SK-N-MC (cell line): Measurements from ENCODE around the gene FOS.
"Not testable (repeated sequence)": the region's sequence is repeated elsewhere in the genome, so short reads cannot be mapped to it uniquely, and the experiment has no call there.

Source experiments
- DNase-seq: peaks from one replicate; pipeline ENCODE4 v3.0.0-alpha.2; 2011; ENCODE audit warnings: low read depth, low spot score
- H3K27ac ChIP-seq: fragments of 200-600 bp; sonication (generic); 2 replicates; pipeline ENCODE4 v1.5.1; 2016; ENCODE audit warnings: mixed run types
- H3K36me3 ChIP-seq: fragments of 200-600 bp; sonication (generic); 2 replicates; pipeline ENCODE4 v1.6.1; 2017; ENCODE audit warnings: antibody characterized with exemption, low read length, mixed read lengths; ENCODE audit not compliant: insufficient read depth
- H3K4me3 ChIP-seq: fragments of 200-600 bp; sonication (generic); 2 replicates; pipeline ENCODE4 v1.5.1; 2016
- H3K9ac ChIP-seq: fragments of 200-600 bp; sonication (generic); 2 replicates; pipeline ENCODE4 v1.8.0; 2017; ENCODE audit warnings: mixed run types, mixed read lengths; ENCODE audit not compliant: insufficient read length
- H3K9me3 ChIP-seq: fragments of 200-600 bp; sonication (generic); 2 replicates; pipeline ENCODE4 v1.6.1; 2017; ENCODE audit warnings: low read depth, mild to moderate bottlenecking, antibody characterized with exemption, low read length, moderate library complexity, mixed read lengths
- EZH2 ChIP-seq: fragments of 200-600 bp; sonication (generic); IDR thresholded peaks from one replicate; pipeline ENCODE4 v1.6.1; 2017; ENCODE audit warnings: antibody characterized with exemption
- FOXP2 ChIP-seq: optimal IDR thresholded peaks from 2 replicates; pipeline ENCODE3; 2011; ENCODE audit warnings: mild to moderate bottlenecking, moderate library complexity; ENCODE audit not compliant: insufficient read depth; ENCODE audit errors: extremely low read length, control extremely low read depth
- POLR2AphosphoS5 ChIP-seq: IDR thresholded peaks from 2 replicates; pipeline ENCODE4 v1.6.1; 2012; ENCODE audit warnings: mild to moderate bottlenecking, low read depth, low read length, borderline replicate concordance

The FOS gene

GRCh38 chr14:75278422-75279152, at the start of gene FOS:
Gene FOS (plus strand): TSS chr14:75278828. CDS start chr14:75278983, 155 bp downstream.
- no peak for DNase-seq
- Histone ChIP-seq H3K9me3 (no peaks in the 10 kb centered on the region), H3K9ac (peak within 1 kb of the TSS; percentile 86), H3K36me3 (peaks cover 30% of the 10 kb centered on the region), H3K4me3 (peak within 1 kb of the TSS; percentile 98), H3K27ac (peak within 1 kb of the TSS; percentile 94)
- TF ChIP-seq FOXP2, result no peak
- peak; percentile 99 for TF ChIP-seq POLR2AphosphoS5

GRCh38 chr14:75229661-75230139, 48.9 kb upstream of the FOS start:
- H3K27ac ChIP-seq, result peak overlapping the region; percentile 99
- no peaks in the 10 kb centered on the region for H3K36me3 ChIP-seq
- H3K9me3 ChIP-seq, result no peaks in the 10 kb centered on the region
- DNase-seq, result no peak
- H3K4me3 ChIP-seq, result peak overlapping the region; percentile 62; the same call in 1 of the 2 replicates
- H3K9ac ChIP-seq, result peak overlapping the region; percentile 62
- TF ChIP-seq EZH2, result no peak

DNA sequence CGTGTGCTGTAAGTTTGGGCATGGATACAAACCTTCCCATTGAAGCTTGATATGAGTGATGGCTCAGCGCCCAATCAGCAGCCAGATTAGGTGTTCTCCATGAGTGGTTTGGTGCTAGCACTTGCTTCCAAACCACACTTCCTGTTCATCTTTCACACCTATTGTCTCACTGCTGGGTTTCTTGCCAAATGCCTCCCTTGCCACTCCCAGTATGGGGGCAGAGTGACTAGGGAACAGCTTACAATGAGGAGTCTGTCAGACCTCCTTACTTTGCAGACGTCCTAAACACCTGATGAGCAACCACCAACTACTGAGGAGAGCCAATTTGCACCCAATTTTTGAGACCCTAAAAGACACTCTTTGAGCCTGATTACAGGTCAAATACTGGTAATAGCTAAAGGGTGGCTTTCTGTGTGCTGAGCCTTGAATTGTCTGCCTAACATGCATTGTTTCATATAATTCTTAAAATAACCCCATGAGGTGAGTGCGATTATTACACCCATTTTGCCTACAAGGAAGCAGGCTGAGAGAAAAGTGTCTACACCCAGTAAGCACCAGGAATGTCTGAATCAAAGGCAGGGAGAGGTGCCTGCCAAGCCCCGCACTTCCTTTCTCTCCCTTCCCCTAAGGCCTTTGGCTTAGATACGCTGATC, 48.4 kb upstream of the FOS start:
- no peaks in the 10 kb centered on the region for H3K36me3 ChIP-seq
- H3K27ac ChIP-seq, result peak overlapping the region; percentile 99
- no peak for TF ChIP-seq EZH2
- peak; percentile 29 for TF ChIP-seq FOXP2
- H3K9me3 ChIP-seq, result no peaks in the 10 kb centered on the region
- peak overlapping the region; percentile 62 for H3K9ac ChIP-seq
- peak; percentile 93 for DNase-seq
- peak overlapping the region; percentile 62 for H3K4me3 ChIP-seq

DNA sequence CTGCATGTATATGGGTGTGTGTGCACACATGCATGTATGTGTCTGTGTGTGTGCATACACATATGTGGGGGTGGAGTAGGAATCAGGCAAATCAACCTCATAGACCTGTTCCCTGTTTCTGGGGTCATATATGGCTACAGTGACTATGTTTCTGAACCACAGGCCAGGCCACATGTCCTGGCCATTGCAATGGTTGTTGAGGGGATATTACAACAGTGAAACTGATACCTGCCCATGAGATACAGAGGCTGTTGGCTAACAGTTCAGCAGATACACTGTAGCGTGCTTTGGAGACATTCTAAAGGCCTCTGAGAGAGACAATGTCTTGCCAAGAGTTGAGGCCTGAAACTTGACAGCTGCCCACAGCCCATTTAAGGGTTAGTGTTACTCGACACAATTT, 47.3 kb upstream of the FOS start:
- Histone ChIP-seq H3K9ac (no peak overlapping the region), H3K4me3 (no peak overlapping the region), H3K27ac (peak overlapping the region; percentile 99), H3K9me3 (no peaks in the 10 kb centered on the region), H3K36me3 (no peaks in the 10 kb centered on the region)
- no peak for DNase-seq
- no peak for TF ChIP-seq EZH2

DNA sequence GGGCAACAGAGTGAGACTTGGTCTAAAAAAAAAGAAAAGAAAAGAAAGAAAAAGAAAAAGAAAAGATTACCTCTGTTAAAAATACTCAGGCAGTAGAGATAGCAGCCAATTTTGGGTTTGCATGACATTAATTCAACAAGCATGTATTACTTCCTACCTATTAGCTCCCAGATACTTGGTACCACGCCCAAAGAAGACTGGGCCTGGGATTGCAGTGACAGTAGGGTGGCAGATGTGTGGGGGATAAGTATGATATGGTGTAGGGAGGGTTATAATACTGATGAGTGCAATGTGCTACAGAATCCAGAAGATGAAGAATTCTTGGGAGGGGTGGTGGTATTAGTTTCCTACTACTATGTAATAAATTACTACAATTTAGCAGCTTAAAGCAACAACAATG, 46.4 kb upstream of the FOS start:
- Histone ChIP-seq H3K9me3 (no peaks in the 10 kb centered on the region), H3K27ac (peak overlapping the region; percentile 99), H3K36me3 (no peaks in the 10 kb centered on the region), H3K9ac (no peak overlapping the region), H3K4me3 (no peak overlapping the region)
- DNase-seq, result no peak
- TF ChIP-seq FOXP2, result no peak
- no peak for TF ChIP-seq EZH2
- no peak for TF ChIP-seq POLR2AphosphoS5

- Histone ChIP-seq H3K36me3 (no peaks in the 10 kb centered on the region), H3K9me3 (no peaks in the 10 kb centered on the region), H3K27ac (peak overlapping the region; percentile 99), H3K4me3 (no peak overlapping the region), H3K9ac (no peak overlapping the region)
- TF ChIP-seq FOXP2 (no peak), POLR2AphosphoS5 (no peak), EZH2 (no peak)
- DNase-seq, result no peak
These were observed 46.0 kb upstream of the FOS start for GRCh38 chr14:75232597-75232996.

DNA sequence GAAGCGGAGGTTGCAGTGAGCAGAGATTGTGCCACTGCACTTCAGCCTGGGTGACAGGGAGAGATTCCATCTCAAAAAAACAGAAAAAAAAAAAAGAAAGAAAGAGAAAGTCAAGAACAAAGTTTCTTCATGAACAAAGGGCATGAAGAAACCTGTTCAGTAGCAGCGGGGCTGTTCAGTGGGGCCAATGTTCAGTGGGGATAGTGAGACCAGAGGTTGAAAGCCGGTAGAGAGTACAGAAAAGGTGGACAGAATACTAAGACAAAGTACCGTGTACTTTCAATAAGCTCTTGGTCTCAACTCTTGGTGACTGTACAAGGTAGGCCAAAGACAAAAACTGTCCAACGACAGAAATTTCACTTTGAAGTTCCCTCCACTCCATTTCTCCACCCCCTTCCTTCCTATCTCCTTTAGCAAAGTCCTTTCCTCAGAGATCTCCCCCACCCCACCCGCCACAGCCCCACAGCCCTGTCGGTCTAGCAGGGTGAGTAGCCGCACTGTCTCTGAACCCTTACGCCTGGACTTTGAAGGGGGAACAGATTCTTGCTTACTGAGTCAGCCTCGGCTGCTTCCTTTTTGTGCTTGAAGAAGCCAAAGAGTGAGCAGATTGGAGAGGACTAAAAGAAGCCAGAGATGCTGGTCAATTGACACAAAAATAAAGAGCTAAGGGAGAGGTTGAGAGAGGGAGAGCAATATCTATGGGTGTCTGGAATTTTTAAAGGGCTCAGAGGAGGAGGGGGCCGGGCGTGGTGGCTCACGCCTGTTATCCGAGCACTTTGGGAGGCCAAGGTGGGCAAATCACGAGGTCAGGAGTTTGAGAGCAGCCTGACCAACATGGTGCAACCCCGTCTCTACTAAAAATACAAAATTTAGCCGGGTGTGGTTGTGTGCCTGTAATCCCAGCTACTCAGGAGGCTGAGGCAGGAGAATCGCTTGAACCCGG, 44.2 kb upstream of the FOS start:
- Histone ChIP-seq H3K27ac (peak overlapping the region; percentile 74), H3K9ac (no peak overlapping the region), H3K9me3 (no peaks in the 10 kb centered on the region), H3K4me3 (no peak overlapping the region), H3K36me3 (no peaks in the 10 kb centered on the region)
- no peak for TF ChIP-seq FOXP2
- TF ChIP-seq POLR2AphosphoS5, result no peak
- TF ChIP-seq EZH2, result no peak
- no peak for DNase-seq

DNA sequence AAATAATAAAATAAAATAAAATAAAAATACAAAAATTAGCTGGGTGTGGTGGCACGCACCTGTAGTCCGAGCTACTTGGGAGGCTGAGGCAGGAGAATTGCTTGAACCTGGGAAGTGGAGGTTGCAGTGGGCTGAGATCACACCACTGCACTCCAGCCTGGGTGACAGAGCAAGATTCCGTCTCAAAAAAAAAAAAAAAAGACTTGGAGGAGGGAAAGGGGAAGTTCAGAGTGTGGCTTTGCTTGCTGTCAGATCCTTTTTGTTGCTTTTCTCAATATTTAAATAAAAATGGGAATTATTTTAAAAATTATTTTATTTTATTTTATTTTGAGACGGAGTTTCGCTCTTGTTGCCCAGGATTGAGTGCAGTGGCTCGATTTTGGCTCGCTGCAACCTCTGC, 43.4 kb upstream of the FOS start:
- not testable (repeated sequence) for H3K27ac ChIP-seq, H3K36me3 ChIP-seq, H3K9me3 ChIP-seq, H3K4me3 ChIP-seq, H3K9ac ChIP-seq, DNase-seq

DNA sequence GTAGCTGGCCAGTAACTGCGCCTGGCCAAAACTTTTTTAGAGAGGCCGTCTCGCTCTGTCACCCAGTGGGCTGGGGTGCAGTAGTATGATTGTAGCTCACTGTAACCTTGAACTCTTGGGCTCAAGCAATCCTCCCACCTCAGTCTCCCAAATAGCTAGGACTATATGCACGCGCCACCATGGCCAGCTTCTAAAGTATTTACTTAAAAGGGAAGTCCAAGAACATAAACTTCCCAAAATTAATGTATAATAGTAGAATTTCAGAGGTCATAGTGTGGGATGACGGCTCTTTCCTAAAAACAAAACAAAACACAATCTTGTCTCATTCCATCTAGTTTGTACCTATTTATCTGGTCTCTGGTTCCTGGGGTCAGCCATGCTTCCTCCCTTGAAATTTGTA, 42.2 kb upstream of the FOS start:
- no peak for DNase-seq
- Histone ChIP-seq H3K9ac (peak overlapping the region; percentile 60), H3K4me3 (no peak overlapping the region), H3K9me3 (no peaks in the 10 kb centered on the region), H3K27ac (peak overlapping the region; percentile 99), H3K36me3 (no peaks in the 10 kb centered on the region)
- TF ChIP-seq POLR2AphosphoS5 (no peak), FOXP2 (no peak), EZH2 (no peak)
